Hepatocyte (in vitro differentiated cells): ENCODE data around the gene APC.

Source experiments
- CTCF ChIP-seq: fragments of 200-600 bp; sonication (generic); IDR thresholded peaks from 2 replicates; pipeline ENCODE4 v1.5.1; 2016; ENCODE audit warnings: antibody characterized with exemption, mild to moderate bottlenecking; ENCODE audit not compliant: poor library complexity
- EZH2 ChIP-seq: fragments of 200-600 bp; sonication (generic); IDR thresholded peaks from 2 replicates; pipeline ENCODE4 v1.6.1; 2016; ENCODE audit warnings: antibody characterized with exemption, mild to moderate bottlenecking, borderline replicate concordance

- TF ChIP-seq CTCF (no peak), EZH2 (no peak)
Measured at GRCh38 chr5:112847306-112847705, 109.6 kb downstream of the APC start.
